Natural killer cell (primary cell): ENCODE data around the gene SLC44A1. TPM values are rescaled to one million over a fixed set of nuclear protein-coding genes. Genes with fewer than 3 reads are reported as not detected.

Experiments
- ATAC-seq, 3 donors: fragments of 150-1000 bp in 2 of 3; fragments of 200-7000 bp in 1 of 3; cut with Tn5 transposase; 1 replicate in 1 of 3; 2 replicates in 2 of 3; pipeline ENCODE4 v1.10.0; 2021; ENCODE audit warnings: mild to moderate bottlenecking in 2 of 3, moderate library complexity in 2 of 3
- DNase-seq, 2 donors: peaks; one replicate each; pipeline versions ENCODE4 v3.0.0 to v3.0.0-alpha.2; 2013 to 2021; ENCODE audit warnings: mixed read lengths in 1 of 2
- H3K27ac ChIP-seq: one replicate; pipeline ENCODE4 v1.5.1; 2013; ENCODE audit warnings: mild to moderate bottlenecking, low read length
- H3K27me3 ChIP-seq: one replicate; pipeline ENCODE4 v1.6.1; 2013; ENCODE audit warnings: low read length; ENCODE audit not compliant: control insufficient read depth, insufficient read depth
- H3K36me3 ChIP-seq: one replicate; pipeline ENCODE4 v1.6.1; 2013; ENCODE audit warnings: low read length; ENCODE audit not compliant: control insufficient read depth, insufficient read depth
- H3K4me1 ChIP-seq: one replicate; pipeline ENCODE4 v1.6.1; 2013; ENCODE audit warnings: low read length; ENCODE audit not compliant: control insufficient read depth, insufficient read depth
- H3K4me3 ChIP-seq: one replicate; pipeline ENCODE4 v1.5.1; 2013; ENCODE audit warnings: low read length
- H3K9me3 ChIP-seq: one replicate; pipeline ENCODE4 v1.6.1; 2013; ENCODE audit warnings: low read length; ENCODE audit not compliant: control insufficient read depth, insufficient read depth
- H3K27ac Mint-ChIP-seq, 2 donors: one replicate each; pipeline ENCODE4 v1.8.0; 2022; ENCODE audit warnings: mild to moderate bottlenecking in 2 of 2, mixed read lengths in 2 of 2, moderate library complexity in 1 of 2
- H3K27me3 Mint-ChIP-seq, 2 donors: one replicate each; pipeline ENCODE4 v1.8.0; 2022; ENCODE audit warnings: low read depth in 2 of 2, mixed read lengths in 2 of 2
- H3K36me3 Mint-ChIP-seq: one replicate; pipeline ENCODE4 v1.8.0; 2022; ENCODE audit warnings: mixed read lengths
- H3K4me1 Mint-ChIP-seq, 2 donors: one replicate each; pipeline ENCODE4 v1.8.0; 2022; ENCODE audit warnings: mixed read lengths in 2 of 2
- H3K4me3 Mint-ChIP-seq: one replicate; pipeline ENCODE4 v1.8.0; 2022; ENCODE audit warnings: mild to moderate bottlenecking, moderate library complexity, mixed read lengths
- H3K9me3 Mint-ChIP-seq, 2 donors: one replicate each; pipeline ENCODE4 v1.8.0; 2022; ENCODE audit warnings: mixed read lengths in 2 of 2
- WGBS: methylation state at CpG from one replicate; pipeline ENCODE4 v1.1.7; 2013; ENCODE audit warnings: missing lambda C conversion rate; ENCODE audit not compliant: insufficient coverage; 5-methylcytosine and 5-hydroxymethylcytosine counted together
- intact Hi-C: fragments of 100-400 bp; cut with micrococcal nuclease; formaldehyde crosslinking; loops from one replicate; pipeline ENCODE4 v1.14.2; 2022
- total RNA-seq, 4 donors: library from RNA; stranded (reverse); fragments of 120-200 nt in 1 of 4; gene quantifications; one replicate each; pipeline versions ENCODE4 v1.2.3 to v1.2.4, GENCODE V29; 2013 to 2022
- TF ChIP-seq, protein P1 (sequence below): fragments of 200-600 bp; IDR thresholded peaks from one replicate; pipeline ENCODE4 v1.8.0; 2022; ENCODE audit warnings: antibody characterized with exemption

The SLC44A1 gene
- total RNA-seq, 3 donors from 2014 or later (not counting 1 experiment from before 2014, with no cell fraction given), result 7.1 to 8.3 (median 7.9) TPM

DNA sequence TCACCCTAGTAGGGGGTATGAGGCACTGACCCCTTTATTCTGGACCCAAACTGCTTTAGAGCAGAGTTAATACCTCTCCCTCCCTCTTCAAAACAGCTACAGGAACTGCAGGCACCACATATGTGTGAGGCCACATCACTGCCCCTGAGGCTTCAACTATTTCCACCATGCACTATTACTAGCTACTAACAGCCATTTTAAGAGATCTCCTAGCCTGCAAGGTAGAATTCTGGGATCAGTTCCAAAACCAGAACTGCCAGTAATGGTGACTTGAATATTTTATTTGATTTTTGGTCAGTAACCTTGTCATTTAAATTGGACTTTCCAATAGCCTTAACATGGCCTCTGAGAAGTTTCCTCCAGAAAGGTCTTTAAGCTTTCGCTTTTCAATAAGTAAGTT is 148.1 kb downstream of the SLC44A1 start:
- WGBS, result 94% methylated on average over 1 of the region's 1 CpG
- Histone ChIP-seq H3K27ac (no peak overlapping the region), H3K9me3 (no peaks in the 10 kb centered on the region), H3K4me3 (no peak overlapping the region), H3K27me3 (no peaks in the 10 kb centered on the region), H3K4me1 (no peaks in the 10 kb centered on the region), H3K36me3 (no peaks in the 10 kb centered on the region)
- ATAC-seq (no peak), DNase-seq (no peak)
- no peak overlapping the region for H3K4me3 Mint-ChIP-seq
- H3K4me1 Mint-ChIP-seq, result peaks cover 0 to under 1% of the 10 kb centered on the region in 2 donors
- no peaks in the 10 kb centered on the region for H3K36me3 Mint-ChIP-seq
- TF ChIP-seq, protein P1, sequence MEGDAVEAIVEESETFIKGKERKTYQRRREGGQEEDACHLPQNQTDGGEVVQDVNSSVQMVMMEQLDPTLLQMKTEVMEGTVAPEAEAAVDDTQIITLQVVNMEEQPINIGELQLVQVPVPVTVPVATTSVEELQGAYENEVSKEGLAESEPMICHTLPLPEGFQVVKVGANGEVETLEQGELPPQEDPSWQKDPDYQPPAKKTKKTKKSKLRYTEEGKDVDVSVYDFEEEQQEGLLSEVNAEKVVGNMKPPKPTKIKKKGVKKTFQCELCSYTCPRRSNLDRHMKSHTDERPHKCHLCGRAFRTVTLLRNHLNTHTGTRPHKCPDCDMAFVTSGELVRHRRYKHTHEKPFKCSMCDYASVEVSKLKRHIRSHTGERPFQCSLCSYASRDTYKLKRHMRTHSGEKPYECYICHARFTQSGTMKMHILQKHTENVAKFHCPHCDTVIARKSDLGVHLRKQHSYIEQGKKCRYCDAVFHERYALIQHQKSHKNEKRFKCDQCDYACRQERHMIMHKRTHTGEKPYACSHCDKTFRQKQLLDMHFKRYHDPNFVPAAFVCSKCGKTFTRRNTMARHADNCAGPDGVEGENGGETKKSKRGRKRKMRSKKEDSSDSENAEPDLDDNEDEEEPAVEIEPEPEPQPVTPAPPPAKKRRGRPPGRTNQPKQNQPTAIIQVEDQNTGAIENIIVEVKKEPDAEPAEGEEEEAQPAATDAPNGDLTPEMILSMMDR, result no peak
- H3K9me3 Mint-ChIP-seq, result no peaks in the 10 kb centered on the region
- peaks cover 7 to 19% of the 10 kb centered on the region in 2 donors for H3K27me3 Mint-ChIP-seq
- intact Hi-C loops, result no loop called here
- H3K27ac Mint-ChIP-seq, result no peak overlapping the region

- no peak overlapping the region for H3K27ac Mint-ChIP-seq
Observed at GRCh38 chr9:105393576-105394344, 149.3 kb downstream of the SLC44A1 start.

DNA sequence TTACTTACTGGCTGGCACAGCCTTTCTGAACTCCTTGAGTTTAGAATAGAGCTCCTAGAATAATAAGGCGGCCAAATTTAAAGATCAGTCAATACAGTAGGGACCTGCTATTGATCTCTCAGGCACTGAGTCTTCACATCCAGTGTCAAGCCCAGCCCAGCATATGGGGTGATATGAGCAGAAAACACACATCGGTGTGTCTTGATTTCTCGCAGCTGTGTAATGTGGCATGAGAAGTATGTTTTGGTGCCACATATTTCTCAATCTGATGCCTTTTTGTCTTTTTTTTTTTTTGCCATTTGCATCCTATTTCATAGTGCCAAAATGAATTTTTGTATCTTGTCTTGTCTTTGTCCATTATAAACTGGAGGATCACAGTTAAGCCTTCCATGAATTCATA is 152.0 kb downstream of the SLC44A1 start:
- Mint-ChIP-seq H3K27me3 (peaks cover 12 to 28% of the 10 kb centered on the region in 2 donors), H3K4me1 (no peaks in the 10 kb centered on the region), H3K9me3 (no peaks in the 10 kb centered on the region), H3K4me3 (no peak overlapping the region), H3K36me3 (no peaks in the 10 kb centered on the region), H3K27ac (no peak overlapping the region)
- H3K27me3 ChIP-seq, result no peaks in the 10 kb centered on the region
- no peaks in the 10 kb centered on the region for H3K9me3 ChIP-seq
- DNase-seq (no peak), ATAC-seq (no peak)
- no peaks in the 10 kb centered on the region for H3K36me3 ChIP-seq
- intact Hi-C loops, result no loop called here
- no peak overlapping the region for H3K27ac ChIP-seq
- TF ChIP-seq, protein P1, result no peak
- H3K4me1 ChIP-seq, result no peaks in the 10 kb centered on the region
- WGBS, result 99% methylated on average over 3 of the region's 3 CpGs
- H3K4me3 ChIP-seq, result no peak overlapping the region

More at GRCh38 chr9:105393576-105394344, 149.3 kb downstream of the SLC44A1 start:
- no peaks in the 10 kb centered on the region for H3K36me3 Mint-ChIP-seq
- Histone ChIP-seq H3K4me3 (no peak overlapping the region), H3K27ac (no peak overlapping the region), H3K27me3 (no peaks in the 10 kb centered on the region), H3K4me1 (no peaks in the 10 kb centered on the region), H3K9me3 (no peaks in the 10 kb centered on the region), H3K36me3 (no peaks in the 10 kb centered on the region)
- WGBS, result 89% methylated on average over 3 of the region's 4 CpGs
- H3K4me1 Mint-ChIP-seq, result no peaks in the 10 kb centered on the region
- TF ChIP-seq, protein P1, result no peak
- intact Hi-C loops, result no loop called here
- no peaks in the 10 kb centered on the region for H3K9me3 Mint-ChIP-seq
- H3K27me3 Mint-ChIP-seq, result peaks cover 8 to 19% of the 10 kb centered on the region in 2 donors
- H3K4me3 Mint-ChIP-seq, result no peak overlapping the region
- no peak for DNase-seq
- no peak for ATAC-seq
